ENCODE results near the gene NALF2.

DNA sequence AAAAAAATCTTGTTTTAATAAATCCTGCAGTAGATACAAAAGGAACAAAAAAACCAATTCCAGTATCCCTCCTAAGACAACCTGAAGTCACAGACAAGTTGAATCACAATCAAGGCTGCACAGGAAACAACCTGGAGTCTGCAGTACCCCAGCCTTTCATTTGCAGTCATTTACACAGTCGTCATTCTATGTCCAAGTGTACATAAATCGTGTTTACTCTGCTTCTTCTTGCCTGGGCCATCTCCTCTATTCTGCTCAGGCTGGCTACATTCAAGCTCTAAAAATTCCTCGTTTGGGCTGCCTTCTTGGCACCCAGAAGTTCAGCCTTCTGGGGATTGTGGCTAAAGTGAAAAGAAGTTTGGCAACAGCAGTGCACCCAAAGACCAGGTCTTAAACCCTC is 37.8 kb downstream of the NALF2 start:
- TF ChIP-seq, protein P1, sequence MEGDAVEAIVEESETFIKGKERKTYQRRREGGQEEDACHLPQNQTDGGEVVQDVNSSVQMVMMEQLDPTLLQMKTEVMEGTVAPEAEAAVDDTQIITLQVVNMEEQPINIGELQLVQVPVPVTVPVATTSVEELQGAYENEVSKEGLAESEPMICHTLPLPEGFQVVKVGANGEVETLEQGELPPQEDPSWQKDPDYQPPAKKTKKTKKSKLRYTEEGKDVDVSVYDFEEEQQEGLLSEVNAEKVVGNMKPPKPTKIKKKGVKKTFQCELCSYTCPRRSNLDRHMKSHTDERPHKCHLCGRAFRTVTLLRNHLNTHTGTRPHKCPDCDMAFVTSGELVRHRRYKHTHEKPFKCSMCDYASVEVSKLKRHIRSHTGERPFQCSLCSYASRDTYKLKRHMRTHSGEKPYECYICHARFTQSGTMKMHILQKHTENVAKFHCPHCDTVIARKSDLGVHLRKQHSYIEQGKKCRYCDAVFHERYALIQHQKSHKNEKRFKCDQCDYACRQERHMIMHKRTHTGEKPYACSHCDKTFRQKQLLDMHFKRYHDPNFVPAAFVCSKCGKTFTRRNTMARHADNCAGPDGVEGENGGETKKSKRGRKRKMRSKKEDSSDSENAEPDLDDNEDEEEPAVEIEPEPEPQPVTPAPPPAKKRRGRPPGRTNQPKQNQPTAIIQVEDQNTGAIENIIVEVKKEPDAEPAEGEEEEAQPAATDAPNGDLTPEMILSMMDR (IDR thresholded peaks at IDR 0.05): no peak
- TF ChIP-seq POLR2A (IDR thresholded peaks at IDR 0.05): no peak
- TF ChIP-seq EP300 (IDR thresholded peaks at IDR 0.05): no peak
- TF ChIP-seq POLR2AphosphoS5 (IDR thresholded peaks at IDR 0.05): no peak

Measured in stomach (tissue), 4 donors.